CD4-positive, alpha-beta T cell (primary cell): ENCODE measurements around the gene PYCARD. TPM values are rescaled to one million over a fixed set of nuclear protein-coding genes. Genes with fewer than 3 reads are reported as not detected.

Experiments used
- ATAC-seq: fragments of 200-7000 bp; cut with Tn5 transposase; one replicate; pipeline ENCODE4 v1.10.0; 2022; ENCODE audit warnings: mild to moderate bottlenecking; ENCODE audit not compliant: poor library complexity
- CTCF ChIA-PET: fragments of 350-600 bp; sonication (Branson Sonifier 250); formaldehyde crosslinking; loops from one replicate; lab custom pipeline; 2021; ENCODE audit warnings: antibody characterized with exemption, inconsistent platforms; lab: Charles Lee
- POLR2A ChIA-PET: fragments of 350-600 bp; sonication (Branson Sonifier 250); formaldehyde crosslinking; loops from one replicate; lab custom pipeline; 2021; ENCODE audit warnings: antibody characterized with exemption, inconsistent platforms; lab: Charles Lee
- DNase-seq, 14 experiments: peaks; one replicate each; pipeline ENCODE4 v3.0.0-alpha.2; 2013 to 2020; ENCODE audit warnings: mixed read lengths in 2 of 14
- H3K27ac ChIP-seq, 2 donors: one replicate each; pipeline versions ENCODE4 v1.5.1 to v1.7.0; 2013; ENCODE audit warnings: low read length in 2 of 2, low read depth in 1 of 2, mild to moderate bottlenecking in 1 of 2
- H3K27me3 ChIP-seq, 2 experiments: 1 replicate in 1 of 2; 2 replicates in 1 of 2; pipeline versions ENCODE4 v1.6.1 to v1.7.0; 2013; ENCODE audit warnings: low read length in 2 of 2, control low read depth in 1 of 2, mild to moderate bottlenecking in 1 of 2, moderate library complexity in 1 of 2; ENCODE audit not compliant: insufficient read depth in 2 of 2, control insufficient read depth in 1 of 2
- H3K36me3 ChIP-seq: one replicate; pipeline ENCODE4 v1.6.1; 2013; ENCODE audit warnings: low read length, control low read depth; ENCODE audit not compliant: insufficient read depth
- H3K4me1 ChIP-seq: one replicate; pipeline ENCODE4 v1.6.1; 2013; ENCODE audit warnings: low read length, control low read depth; ENCODE audit not compliant: insufficient read depth
- H3K4me3 ChIP-seq: one replicate; pipeline ENCODE4 v1.5.1; 2013; ENCODE audit warnings: mild to moderate bottlenecking, low read length, moderate library complexity
- H3K9me3 ChIP-seq, 2 experiments: 1 replicate in 1 of 2; 2 replicates in 1 of 2; pipeline versions ENCODE4 v1.6.1 to v1.7.0; 2013; ENCODE audit warnings: low read length in 2 of 2, mild to moderate bottlenecking in 2 of 2, control low read depth in 1 of 2, moderate library complexity in 1 of 2; ENCODE audit not compliant: control insufficient read depth in 1 of 2, insufficient read depth in 1 of 2
- H3K27ac Mint-ChIP-seq: one replicate; pipeline ENCODE4 v1.8.0; 2020; ENCODE audit warnings: mixed read lengths
- H3K27me3 Mint-ChIP-seq: one replicate; pipeline ENCODE4 v1.8.0; 2021; ENCODE audit warnings: mixed read lengths
- H3K36me3 Mint-ChIP-seq: one replicate; pipeline ENCODE4 v1.8.0; 2021; ENCODE audit warnings: low read depth, mixed read lengths
- H3K4me1 Mint-ChIP-seq: one replicate; pipeline ENCODE4 v1.8.0; 2021; ENCODE audit warnings: low read depth, mixed read lengths
- H3K4me3 Mint-ChIP-seq: one replicate; pipeline ENCODE4 v1.8.0; 2020; ENCODE audit warnings: mild to moderate bottlenecking, mixed read lengths
- H3K9me3 Mint-ChIP-seq: one replicate; pipeline ENCODE4 v1.8.0; 2020; ENCODE audit warnings: mixed read lengths
- intact Hi-C, 2 experiments: fragments of 100-400 bp; cut with DNase I in 1 of 2; cut with micrococcal nuclease in 1 of 2; formaldehyde crosslinking; loops; one replicate each; pipeline versions ENCODE4 v1.15.1 to v1.9.0; 2023 to 2025; cut with DNase I, micrococcal nuclease
- total RNA-seq, 174 experiments: library from RNA in 2 of 174; stranded (reverse) in 2 of 174; gene quantifications; one replicate each; pipeline ENCODE4 v1.2.3 and lab custom pipeline; 2021 to 2026
- TF ChIP-seq, protein P1 (sequence below): fragments of 200-600 bp; IDR thresholded peaks from one replicate; pipeline ENCODE4 v1.8.0; 2022; ENCODE audit warnings: antibody characterized with exemption, mild to moderate bottlenecking

PYCARD gene
- total RNA-seq, 2 experiments from 2014 or later, result 8.1 to 8.5 TPM

DNA sequence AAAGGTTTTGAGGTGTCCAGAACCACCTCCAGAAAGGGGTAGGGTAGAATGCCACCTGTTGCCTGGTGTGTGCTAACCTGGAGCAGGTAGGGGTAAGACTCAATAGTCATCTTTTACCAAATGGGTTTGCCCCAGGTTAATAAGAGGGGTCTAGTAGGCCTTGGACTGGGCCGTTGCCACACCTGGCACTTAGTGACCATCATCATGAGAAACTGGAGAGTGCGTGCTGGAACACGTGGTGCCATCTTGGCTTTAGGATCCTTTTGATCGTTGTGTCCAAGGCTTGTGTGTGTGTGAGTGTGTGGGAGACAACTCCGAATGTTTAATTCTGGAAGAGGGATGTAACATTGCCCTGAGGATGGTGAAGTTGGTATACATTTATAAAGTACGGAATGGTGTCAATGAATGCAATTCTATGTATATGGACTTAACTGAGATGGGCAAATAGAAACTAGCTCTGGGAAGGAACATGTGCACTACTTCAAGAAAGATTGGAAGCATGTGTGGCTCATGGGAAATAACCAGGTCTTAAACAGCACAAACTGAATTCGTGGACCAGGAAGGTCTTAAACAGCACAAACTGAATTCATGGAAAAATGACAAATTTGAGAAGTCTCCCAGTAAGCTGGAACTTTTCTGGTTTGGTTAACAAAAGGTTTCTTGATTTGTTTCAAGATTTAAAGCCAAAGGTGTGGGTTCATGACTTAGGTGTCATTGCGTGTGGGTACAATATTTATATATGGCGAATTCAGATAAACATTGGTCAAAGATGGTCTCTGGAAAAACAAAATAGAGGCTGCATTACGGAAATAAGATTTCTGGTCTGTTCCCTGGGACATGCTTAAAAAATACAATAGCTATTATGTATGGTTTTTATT lies 15.4 kb downstream of the PYCARD start:
- no peak overlapping the region for H3K27ac ChIP-seq
- H3K4me3 ChIP-seq, result no peak overlapping the region
- intact Hi-C loops, result loop anchor here (1.0 to 10.0 kb wide), 4 partner anchors 14 to 678 kb away; no protein-coding TSS in a partner anchor
- DNase-seq, result no peak
- no peaks in the 10 kb centered on the region for H3K27me3 Mint-ChIP-seq
- H3K9me3 Mint-ChIP-seq, result no peaks in the 10 kb centered on the region
- POLR2A ChIA-PET, result interaction anchor here (0.8 to 6.6 kb wide), 5 partner anchors 9 to 45 kb away, joined by 3 to 89 read pairs (median 3); partner anchors contain the start of gene PYCARD
- H3K4me3 Mint-ChIP-seq, result peak overlapping the region; percentile 60
- peaks cover 100% of the 10 kb centered on the region for H3K36me3 Mint-ChIP-seq
- H3K36me3 ChIP-seq, result peaks cover 99% of the 10 kb centered on the region
- no peaks in the 10 kb centered on the region for H3K9me3 ChIP-seq
- CTCF ChIA-PET, result interaction anchor here (0.9 kb wide), 1 partner anchor 45 kb away, joined by 3 read pairs; no protein-coding TSS in a partner anchor
- H3K27ac Mint-ChIP-seq, result peak overlapping the region; percentile 50
- H3K4me1 ChIP-seq, result peaks cover 58% of the 10 kb centered on the region
- TF ChIP-seq, protein P1, sequence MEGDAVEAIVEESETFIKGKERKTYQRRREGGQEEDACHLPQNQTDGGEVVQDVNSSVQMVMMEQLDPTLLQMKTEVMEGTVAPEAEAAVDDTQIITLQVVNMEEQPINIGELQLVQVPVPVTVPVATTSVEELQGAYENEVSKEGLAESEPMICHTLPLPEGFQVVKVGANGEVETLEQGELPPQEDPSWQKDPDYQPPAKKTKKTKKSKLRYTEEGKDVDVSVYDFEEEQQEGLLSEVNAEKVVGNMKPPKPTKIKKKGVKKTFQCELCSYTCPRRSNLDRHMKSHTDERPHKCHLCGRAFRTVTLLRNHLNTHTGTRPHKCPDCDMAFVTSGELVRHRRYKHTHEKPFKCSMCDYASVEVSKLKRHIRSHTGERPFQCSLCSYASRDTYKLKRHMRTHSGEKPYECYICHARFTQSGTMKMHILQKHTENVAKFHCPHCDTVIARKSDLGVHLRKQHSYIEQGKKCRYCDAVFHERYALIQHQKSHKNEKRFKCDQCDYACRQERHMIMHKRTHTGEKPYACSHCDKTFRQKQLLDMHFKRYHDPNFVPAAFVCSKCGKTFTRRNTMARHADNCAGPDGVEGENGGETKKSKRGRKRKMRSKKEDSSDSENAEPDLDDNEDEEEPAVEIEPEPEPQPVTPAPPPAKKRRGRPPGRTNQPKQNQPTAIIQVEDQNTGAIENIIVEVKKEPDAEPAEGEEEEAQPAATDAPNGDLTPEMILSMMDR, result no peak
- no peaks in the 10 kb centered on the region for H3K27me3 ChIP-seq
- ATAC-seq, result no peak
- peaks cover 98% of the 10 kb centered on the region for H3K4me1 Mint-ChIP-seq

GRCh38 chr16:31186176-31186575 lies 16.4 kb downstream of the PYCARD start:
- H3K9me3 Mint-ChIP-seq, result no peaks in the 10 kb centered on the region
- DNase-seq (peak in 1 of 14 experiments; percentile 40), ATAC-seq (peak; percentile 15)
- peaks cover 89% of the 10 kb centered on the region for H3K36me3 ChIP-seq
- H3K4me3 Mint-ChIP-seq, result peak overlapping the region; percentile 63
- TF ChIP-seq, protein P1, result no peak
- no peaks in the 10 kb centered on the region for H3K27me3 ChIP-seq
- POLR2A ChIA-PET, result interaction anchor here (0.6 to 6.6 kb wide), 4 partner anchors 9 to 112 kb away, joined by 4 to 89 read pairs (median 6); partner anchors contain the start of genes PYCARD, ZNF646 and ZNF668
- H3K27ac Mint-ChIP-seq, result peak overlapping the region; percentile 58
- peaks cover 99% of the 10 kb centered on the region for H3K36me3 Mint-ChIP-seq
- CTCF ChIA-PET, result interaction anchor here (0.9 kb wide), 1 partner anchor 44 kb away, joined by 3 read pairs; no protein-coding TSS in a partner anchor
- no peak overlapping the region for H3K4me3 ChIP-seq
- peaks cover 98% of the 10 kb centered on the region for H3K4me1 Mint-ChIP-seq
- intact Hi-C loops, result loop anchor here (1.0 to 10.0 kb wide), 4 partner anchors 15 to 679 kb away; no protein-coding TSS in a partner anchor
- H3K27ac ChIP-seq, result no peak overlapping the region
- H3K27me3 Mint-ChIP-seq, result no peaks in the 10 kb centered on the region
- no peaks in the 10 kb centered on the region for H3K9me3 ChIP-seq
- peaks cover 67% of the 10 kb centered on the region for H3K4me1 ChIP-seq

GRCh38 chr16:31185339-31185738 lies 17.2 kb downstream of the PYCARD start:
- Histone ChIP-seq H3K27ac (no peak overlapping the region), H3K9me3 (no peaks in the 10 kb centered on the region), H3K4me1 (peaks cover 67% of the 10 kb centered on the region), H3K36me3 (peaks cover 81% of the 10 kb centered on the region), H3K4me3 (no peak overlapping the region), H3K27me3 (no peaks in the 10 kb centered on the region)
- H3K9me3 Mint-ChIP-seq, result no peaks in the 10 kb centered on the region
- TF ChIP-seq, protein P1, result no peak
- H3K27ac Mint-ChIP-seq, result peak overlapping the region; percentile 58
- peak overlapping the region; percentile 65 for H3K4me3 Mint-ChIP-seq
- peaks cover 99% of the 10 kb centered on the region for H3K36me3 Mint-ChIP-seq
- DNase-seq (no peak), ATAC-seq (no peak)
- no peaks in the 10 kb centered on the region for H3K27me3 Mint-ChIP-seq
- intact Hi-C loops, result loop anchor here (10.0 kb wide), 3 partner anchors 149 to 679 kb away; no protein-coding TSS in a partner anchor
- POLR2A ChIA-PET, result interaction anchor here (1.5 to 6.6 kb wide), 3 partner anchors 8 to 43 kb away, joined by 5 to 89 read pairs (median 6); partner anchors contain the start of gene PYCARD
- CTCF ChIA-PET, result no interaction called here
- H3K4me1 Mint-ChIP-seq, result peaks cover 92% of the 10 kb centered on the region
